HG02970 (cell line): Measurements from ENCODE around the gene CHST1.

Source experiments
- ATAC-seq: cut with Tn5 transposase; IDR thresholded peaks from one replicate; pipeline ENCODE4 v1.9.1; 2021; ENCODE audit warnings: mild to moderate bottlenecking, moderate library complexity, moderate number of reproducible peaks; ENCODE audit not compliant: unreplicated experiment, low FRiP score

Gene CHST1

DNA sequence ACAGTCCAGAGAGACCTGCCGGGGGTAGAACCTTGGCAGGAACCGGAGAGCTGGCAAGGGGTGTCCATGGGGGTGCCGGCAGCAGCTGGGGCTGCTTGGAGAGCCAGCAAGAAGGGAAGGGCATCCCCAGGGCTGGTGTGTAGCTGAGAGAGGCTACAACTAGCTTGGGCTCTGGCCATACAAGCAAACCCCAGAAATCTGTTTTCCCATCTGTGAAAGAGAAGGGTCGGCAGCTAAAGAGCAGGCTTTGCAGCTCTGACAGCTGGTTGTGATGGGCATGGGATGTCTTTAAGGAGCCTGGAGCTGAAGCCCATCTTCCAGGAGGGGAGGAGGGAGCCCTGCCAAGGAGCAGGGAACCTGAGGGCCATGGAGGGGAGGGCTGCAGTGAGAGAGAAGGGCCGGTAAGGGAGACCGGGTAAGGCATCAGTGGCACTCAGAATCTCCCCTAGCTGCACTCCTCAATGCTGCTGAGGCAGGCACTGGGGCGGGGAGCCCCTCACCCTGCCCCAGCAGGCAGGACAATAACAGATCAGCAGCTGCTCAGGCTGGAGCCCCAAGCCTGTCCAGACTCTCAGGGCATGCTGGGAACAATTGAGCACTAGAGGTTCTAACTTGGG lies 3.9 kb downstream of the CHST1 start:
- ATAC-seq = no peak

DNA sequence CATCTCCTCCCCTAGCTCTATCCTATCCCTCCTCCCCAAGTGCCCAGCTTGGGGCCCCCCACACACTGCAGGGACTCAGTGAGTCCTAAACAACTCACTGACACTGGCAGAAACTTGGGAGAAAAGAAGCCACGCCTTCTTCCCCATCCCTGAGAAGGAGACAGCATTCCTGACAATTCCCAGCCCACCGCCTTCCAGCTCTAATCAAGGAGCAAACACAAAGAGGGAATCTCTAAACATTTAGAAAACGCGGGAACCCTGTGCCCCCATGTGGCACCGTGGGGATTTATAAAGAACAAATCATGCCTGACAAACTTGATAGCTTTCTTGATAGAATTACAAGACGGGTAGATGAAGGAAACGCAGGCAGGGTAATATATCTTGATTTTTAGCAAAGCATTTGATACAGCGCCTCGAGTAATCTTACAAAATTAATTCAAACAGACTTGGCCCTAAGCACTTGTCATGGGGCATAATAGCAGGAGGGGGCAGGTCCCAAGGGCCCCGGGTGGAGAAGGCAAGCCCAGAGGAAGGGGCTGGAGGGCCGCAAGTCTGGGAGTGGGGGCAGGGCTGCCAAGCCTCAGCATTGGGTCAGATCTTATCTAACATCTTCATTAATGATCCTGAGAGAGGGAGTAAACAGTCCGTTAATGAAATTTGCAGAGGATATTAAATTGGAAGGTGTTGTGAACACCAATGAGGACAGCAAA lies 4.5 kb downstream of the CHST1 start:
- ATAC-seq = no peak

DNA sequence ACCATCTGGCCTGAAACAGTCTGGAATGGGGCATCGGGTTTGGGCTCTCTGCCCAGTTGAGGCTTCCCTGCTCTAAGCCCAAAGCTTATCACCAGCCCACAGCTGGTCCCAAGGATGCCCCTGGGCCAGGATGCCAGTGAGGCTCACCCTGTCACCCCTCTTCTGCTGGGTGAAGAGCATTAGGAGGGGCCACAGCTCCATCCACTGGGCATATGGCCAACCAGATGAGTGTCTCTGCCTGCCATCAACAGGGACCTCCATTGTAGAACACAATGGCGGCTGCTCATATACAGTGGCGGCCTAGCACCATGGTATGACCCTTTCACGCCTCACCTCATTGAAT lies 5.6 kb downstream of the CHST1 start:
- no peak for ATAC-seq

DNA sequence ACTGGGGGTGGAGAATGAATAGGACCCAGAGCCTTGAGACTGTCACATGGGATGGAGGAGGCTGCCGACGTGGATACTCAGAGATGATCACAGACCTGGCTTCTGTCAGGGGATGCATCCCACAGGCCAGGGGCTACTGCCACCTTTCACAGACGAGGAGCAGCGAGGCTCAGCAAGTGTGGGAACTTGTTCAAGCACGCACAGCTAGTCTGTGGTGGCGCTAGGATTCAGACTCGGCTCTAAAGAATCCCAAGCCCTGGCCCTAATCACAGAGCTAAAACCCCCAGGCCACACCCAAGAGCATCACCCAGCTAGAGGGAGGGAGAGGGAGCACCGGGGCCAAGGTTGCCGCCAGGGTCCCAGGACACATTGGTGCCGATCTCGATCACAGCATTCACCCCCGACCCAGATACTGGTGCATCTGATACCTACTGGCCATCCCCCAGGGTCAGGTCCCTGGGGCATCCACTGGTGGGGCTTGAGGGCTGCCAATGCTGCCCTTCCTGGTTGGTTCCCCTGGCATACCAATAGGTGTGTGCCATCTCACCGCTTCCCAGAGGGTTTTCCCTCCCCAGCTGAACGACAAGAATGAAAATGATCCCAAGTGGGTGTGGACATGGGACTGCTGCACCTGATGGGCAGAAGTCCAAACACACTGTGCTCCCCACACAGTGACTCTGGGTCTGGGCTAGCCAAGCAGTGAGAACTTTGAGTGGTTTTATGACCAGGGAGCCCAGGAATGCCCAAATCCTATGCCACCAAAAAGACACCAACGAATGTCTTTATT lies 6.2 kb downstream of the CHST1 start:
- no peak for ATAC-seq

DNA sequence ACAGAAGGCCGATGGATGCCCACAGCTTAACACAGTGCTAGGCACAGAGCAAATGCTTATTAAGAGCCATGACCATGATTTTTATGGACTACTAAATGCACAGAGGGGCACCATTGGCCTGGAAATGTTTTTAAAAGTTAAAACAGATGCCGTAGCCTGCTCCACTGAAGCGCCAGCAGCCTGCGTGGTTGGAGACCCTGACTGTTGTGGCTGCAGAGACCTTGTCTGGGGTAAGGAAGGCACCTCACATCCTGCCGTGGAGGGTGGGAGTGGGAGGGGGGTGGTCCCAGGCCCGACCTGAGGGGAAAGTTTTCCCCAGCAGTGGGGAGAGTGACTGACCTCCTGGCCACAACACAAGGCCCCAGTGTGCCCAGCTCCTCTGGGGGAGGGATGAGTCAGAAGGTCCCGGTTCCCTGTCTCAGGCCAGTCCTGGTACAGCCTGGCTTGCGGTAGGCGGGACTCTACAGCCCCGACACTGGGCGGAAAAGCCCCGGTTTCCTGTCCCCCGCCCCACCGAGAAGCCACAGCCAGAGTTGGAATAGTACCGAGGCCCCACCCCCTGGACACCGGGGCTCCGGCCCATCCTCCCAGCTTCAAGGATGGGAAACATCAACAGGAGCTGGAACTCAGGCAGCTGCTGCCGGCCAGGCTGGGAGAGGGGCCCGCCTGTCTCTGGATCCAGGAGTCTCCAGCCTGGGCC lies 7.0 kb downstream of the CHST1 start:
- ATAC-seq = no peak

DNA sequence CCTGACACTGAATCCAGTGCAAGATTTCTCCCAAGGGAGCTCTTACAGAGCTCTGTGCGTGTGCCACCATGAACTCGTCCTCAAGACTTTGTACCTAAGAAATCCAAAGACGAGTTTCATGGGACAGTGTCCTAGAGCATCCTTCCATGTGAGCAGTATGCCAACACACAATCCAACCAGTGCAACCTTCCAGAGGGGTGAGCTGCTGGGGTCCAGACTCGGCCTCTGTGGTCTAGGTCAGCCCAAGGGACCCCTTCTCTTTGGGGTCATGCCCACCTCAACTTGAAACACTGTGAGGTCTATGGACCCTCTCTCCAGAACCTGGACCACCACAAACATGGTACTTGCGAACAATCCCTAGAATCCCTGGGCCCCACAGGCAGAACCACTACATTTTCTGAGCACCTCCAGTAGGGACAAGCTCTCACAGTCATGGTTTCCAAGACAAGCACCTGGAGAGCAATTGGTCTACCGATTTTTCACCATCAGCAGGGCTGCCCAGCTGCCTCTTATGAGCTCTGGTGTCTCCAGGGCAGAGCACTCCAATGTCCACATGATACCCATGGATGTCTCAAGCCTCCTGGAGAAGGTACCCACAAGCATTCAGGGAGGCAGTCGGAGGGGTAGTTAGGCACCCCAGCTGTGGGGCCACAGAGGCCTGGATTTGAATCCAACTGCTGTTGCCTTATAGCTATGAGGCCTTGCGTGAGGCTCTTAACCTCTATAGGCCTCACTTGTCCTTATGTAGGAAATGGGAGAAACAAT lies 7.7 kb downstream of the CHST1 start:
- ATAC-seq = no peak

DNA sequence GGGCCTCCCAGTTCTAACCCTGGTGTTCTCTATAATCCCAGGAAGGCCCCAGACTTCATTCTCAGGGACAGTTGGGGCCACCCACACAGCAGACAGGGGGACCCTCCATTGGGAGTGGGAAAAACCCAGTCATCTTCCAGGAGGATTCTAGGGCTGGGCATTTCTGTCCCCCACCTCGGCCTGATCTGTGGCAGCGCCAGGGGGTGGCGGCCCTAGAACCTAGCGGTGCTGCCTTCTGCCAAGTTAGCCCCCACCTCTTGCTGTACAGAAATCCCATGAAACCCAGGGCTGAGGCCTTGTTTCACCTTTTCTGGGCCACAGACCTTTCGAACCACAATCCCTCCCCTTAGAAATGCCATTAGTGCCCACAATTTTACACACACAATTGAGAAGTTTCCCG lies 9.6 kb downstream of the CHST1 start:
- ATAC-seq = no peak

DNA sequence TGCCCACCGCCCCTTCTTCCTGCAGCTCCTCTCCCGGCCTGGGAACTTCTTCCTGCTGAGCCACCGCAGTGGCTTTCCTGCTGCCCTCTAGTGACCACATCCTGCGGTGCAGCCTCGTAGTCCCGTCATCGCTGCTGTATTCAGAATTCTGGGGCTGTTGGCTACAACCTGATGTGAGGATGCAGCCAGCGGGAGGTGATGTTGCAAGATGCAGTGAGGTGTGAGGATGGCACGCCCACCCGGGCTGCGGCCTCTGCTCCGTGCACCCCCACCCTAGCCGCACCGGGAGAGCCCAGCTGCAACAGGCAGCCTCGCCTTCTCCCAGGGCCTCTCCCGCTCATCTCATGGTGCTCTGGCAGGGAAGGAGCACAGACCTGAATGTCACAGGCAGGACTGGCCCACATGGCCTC lies 10.1 kb downstream of the CHST1 start:
- ATAC-seq = no peak

DNA sequence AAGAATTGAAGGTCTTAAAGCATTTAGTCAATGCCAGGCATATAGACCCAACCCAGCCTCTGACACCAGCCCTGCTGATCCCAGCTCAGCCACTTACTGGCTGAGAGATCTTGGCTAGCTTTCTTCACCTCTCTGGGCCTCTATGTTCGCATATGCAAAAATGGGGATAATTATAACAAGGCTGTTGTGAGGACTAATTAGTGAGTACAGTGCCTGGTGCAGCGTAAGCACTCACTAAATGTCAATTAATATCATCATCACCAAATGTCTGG lies 10.5 kb downstream of the CHST1 start:
- no peak for ATAC-seq

DNA sequence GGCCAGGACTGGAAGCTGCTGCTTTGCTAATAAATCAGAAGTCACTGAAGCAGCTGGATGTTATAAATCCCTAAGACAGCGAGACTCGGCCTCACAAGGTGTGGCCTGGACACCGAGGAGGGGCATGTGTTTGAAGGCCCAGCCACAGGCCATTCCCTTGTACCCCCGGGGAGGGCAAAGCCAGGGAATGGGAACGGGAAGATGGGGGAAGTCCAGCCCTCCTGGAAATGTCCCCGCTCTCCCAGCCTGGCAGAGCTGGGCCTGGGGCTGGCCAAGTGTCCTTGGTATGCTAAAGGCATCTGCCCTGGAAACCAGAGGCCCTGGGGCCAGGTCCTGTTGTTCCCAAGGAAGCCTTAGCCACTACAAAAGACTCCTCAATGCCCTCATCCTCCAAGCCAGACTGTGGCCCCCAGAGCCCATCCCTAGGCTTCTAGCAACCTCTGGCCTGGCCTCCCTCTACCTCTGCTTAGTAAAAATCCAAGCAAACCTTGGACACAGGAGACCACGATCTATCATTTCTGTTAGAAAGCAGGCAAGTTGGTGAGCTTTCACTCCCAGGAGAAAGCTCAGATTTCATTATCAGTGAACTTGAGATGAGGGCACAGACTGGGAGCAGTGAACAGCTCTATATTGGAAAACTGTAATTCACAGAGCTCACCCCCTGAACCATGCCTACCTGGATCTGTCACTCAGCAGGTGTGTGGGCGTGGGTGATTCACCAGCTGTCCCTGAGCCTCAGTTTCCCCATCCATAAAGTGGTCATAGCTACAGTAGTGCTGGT lies 11.0 kb downstream of the CHST1 start:
- no peak for ATAC-seq

DNA sequence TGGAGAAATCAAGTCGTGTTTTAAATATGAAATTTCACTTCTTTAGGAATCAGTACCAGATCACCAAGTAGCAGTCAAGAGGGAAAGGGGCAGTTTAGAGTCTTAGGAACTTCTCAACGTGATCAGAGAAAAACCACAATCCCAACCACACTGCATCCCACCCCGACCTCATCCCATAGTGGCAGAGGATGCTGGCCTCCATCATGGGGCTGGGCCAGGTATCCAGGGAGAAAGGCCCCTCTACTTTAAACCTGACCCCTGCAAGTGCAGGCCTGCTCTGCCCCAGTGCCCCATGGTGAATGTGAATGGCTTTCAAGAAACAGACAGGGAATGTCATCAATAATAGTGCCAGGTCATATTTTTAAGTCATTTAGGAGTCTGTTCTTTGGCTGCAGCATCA lies 12.1 kb downstream of the CHST1 start:
- ATAC-seq = no peak

DNA sequence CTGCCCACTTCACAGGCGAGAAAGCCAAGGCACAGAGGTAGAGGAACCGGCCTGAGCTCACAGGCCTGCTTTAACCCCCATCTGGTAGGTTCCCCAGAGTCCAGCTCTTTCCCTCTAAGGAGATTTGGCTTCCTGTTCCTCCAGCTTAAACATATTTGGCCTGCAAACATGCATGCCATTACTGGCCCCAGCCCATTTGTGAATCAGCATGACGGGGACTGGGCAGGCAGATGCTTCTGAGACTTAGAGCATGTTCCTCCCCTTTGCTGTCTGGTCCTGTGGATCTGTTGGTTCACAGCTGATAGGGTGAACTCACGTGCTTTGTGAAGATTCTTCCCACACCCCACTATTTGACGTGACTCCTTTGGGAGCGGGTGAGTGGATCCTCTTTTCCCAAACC lies 12.6 kb downstream of the CHST1 start:
- ATAC-seq = no peak

DNA sequence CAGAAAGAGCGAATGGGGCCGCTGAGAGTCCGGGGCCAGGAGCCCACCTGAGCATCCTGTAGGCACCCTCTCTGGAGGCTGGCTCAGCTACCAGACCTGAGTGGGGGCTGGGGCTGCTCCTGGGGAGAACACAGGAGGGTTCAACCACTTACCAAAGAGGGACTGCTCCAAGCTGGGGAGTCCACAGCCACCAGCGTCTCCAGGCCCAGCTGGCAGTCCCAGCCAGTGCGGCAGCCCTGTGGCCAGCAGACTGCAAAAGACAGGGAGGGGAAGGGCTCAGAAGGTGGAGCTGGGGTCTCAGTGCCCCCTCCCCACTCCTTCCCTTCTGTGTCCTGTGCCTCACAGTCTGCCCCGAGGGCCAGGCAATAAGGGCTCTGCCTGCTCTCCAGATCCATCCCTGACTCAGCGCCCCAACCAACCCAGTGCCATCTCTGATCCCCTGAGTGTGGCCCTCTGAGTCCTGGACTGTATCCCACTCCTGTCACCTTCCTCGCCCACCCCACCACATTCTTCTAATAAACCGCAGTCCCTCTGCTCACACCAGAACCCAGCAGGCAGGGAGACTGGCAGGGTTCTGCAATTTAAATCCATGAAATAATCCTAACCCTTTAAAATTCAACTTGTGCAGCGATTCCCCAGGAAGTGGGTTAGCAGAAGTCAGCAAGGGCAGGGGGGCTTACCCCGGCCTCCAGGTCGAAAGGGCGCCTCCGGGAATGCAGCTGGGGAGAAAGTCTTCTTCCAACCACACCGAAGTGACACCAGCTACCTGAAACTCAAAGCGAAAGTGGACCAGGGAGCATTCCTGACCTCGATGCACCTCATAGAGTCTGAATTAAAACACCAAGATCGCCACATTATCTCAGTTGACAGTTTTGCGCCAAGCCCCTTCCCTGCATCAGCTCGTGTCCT lies 13.3 kb downstream of the CHST1 start:
- no peak for ATAC-seq

DNA sequence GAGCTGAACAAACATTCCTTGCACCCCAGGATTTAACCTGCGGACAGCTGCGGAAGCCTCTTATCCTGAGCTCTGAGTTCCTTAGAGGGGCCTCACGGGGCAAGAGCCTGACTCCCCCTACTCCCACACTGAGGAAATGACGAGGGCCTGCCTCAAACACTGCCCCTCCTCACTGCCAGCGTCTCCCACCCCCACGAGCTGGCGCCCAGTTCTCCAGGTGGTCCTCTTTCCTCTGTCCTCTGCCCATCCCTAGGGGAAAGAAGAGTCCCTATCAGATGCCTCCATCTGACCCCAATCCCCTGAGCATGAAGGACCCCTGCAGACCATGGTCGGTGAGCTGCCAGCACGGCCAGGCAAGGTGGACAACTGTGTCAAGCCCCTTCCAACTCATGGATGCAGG lies 14.3 kb downstream of the CHST1 start:
- ATAC-seq = no peak

DNA sequence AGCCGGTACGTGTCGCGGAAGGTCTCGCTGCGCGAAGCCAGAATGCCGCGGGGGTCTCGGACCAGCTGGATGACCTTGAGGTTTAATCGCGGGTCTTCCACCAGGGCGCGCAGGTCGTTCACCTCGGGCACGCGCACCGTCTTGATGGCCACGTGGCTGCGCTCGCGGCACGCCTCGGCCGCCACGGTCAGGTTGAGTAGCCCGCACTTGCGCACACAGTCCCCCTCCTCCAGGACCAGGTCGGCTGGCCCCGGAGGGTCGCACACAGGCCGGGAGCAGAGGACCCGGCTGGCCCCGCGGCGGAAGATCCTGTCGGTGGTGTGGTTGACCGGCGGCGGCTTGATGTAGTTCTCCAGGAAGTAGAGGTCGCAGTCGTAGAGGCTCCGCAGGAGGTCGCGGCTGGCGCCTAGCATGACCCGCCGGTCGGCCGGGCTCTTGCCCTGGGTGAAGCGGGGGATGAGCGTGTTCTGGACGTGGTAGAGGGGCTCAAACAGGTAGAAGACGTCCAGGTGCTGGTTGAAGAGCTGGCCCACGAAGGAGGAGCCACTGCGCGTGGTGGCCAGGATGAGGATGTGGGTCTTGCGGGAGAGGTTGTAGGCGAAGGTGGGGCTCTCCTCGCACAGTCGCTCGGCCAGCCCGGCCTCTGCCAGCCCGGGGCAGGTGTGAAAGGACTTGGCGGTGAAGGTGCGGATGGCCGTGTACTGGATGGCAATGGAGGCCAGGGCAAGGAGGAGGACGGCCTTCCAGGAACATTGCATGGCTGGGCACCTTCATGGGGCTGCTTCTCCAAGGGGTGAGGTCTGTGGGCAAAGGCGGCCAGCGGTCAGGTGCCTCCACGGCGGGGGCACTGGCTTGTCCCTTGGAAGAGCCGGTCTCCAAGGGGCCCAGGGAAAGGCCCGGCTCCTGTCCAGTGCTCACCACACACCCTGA lies 15.0 kb downstream of the CHST1 start:
- ATAC-seq = no peak

DNA sequence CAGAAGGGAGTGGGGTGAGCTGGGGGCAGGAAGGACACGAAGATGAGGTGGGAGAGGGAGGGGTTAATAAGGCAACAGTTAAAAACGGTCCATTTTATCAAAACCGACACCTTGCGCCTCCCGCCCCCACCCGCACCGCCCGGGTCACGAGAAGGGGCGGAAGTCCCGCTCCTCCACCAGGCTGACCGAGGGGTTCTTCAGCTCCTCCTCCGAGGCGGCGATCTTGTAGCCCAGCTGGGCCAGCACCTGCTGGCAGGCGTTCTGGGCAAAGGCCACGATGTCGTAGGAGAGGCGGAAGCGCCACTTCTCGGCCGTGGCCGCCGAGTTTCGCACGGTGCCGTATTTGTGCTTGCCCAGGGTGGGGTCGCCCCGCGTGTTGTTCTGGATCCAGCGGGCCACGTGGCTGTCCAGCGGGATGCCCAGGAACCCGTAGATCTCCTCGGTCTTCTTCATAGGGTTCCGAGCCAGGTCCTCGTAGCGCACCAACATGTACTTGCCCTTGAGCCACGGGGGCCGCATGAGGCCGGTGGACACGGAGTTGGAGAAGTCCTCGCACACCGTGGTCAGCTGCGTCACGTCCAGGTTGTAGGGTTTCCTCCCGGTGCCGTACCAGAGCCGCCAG lies 15.8 kb downstream of the CHST1 start:
- ATAC-seq = no peak

DNA sequence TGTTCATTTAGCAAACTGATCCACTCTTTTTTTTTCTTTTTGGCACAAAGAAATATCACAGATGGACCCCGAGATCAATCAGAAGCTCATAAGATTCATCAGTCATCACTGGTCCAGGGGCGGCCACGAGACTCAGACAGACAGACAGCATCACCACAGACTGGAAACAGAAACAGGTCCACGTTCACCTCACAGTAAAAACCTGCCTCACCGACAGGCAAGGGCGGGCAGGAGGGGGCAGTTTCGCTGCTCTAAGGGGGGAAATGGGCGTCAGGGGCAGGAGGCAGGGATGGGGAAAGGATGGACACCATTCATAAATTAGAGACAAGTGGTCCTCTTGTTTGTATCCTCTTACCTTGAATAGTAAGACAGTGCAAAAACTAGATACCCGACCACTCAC lies 16.5 kb downstream of the CHST1 start:
- no peak for ATAC-seq

DNA sequence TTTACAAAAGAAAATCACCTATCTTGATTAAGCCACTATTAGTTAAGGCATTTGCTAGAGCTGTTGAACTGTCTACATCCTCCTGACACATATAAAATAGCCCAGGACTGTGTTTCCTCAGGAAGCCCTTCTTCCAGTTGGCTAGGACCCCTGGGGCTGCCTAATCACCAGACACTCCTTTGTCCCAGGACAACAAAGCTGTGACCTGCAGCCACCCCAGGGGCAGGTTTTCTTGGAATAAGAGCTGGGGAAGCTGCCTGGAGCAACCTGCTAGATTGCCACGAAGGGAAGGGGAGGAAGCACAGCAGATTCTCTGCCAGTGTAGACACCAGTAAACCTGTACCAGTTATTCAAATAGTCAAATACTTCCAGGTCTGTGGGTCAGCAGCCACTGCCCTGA lies 17.6 kb downstream of the CHST1 start:
- no peak for ATAC-seq
